Prostate gland (tissue), 2 donors: ENCODE measurements around the gene PCDHGC5. TPM values are rescaled to one million over a fixed set of nuclear protein-coding genes. Genes with fewer than 3 reads are reported as not detected.

Source experiments
- DNase-seq: peaks from one replicate; pipeline ENCODE4 v3.0.0-alpha.2; 2019; ENCODE audit warnings: low spot score
- H3K27ac ChIP-seq, 2 donors: fragments of 200-600 bp; sonication (generic); 2 replicates each; pipeline ENCODE4 v1.5.1; 2017 to 2019
- H3K27me3 ChIP-seq: fragments of 200-600 bp; sonication (generic); replicated peaks from 2 replicates; pipeline ENCODE4 v1.5.1; 2019; ENCODE audit not compliant: insufficient read depth
- H3K36me3 ChIP-seq, 2 donors: fragments of 200-600 bp; sonication (generic); 1 replicate in 1 of 2; 2 replicates in 1 of 2; pipeline versions ENCODE4 v1.5.1 to v1.8.1; 2017 to 2019
- H3K4me1 ChIP-seq: fragments of 200-600 bp; sonication (generic); replicated peaks from 2 replicates; pipeline ENCODE4 v1.5.1; 2019
- H3K4me3 ChIP-seq, 2 donors: fragments of 200-600 bp; sonication (generic); 2 replicates each; pipeline ENCODE4 v1.5.1; 2017 to 2019
- H3K9me3 ChIP-seq: fragments of 200-600 bp; sonication (generic); 2 replicates; pipeline ENCODE4 v1.5.1; 2017
- CTCF ChIP-seq, 4 experiments: fragments of 200-600 bp in 2 of 4; fragments of 450-650 bp in 2 of 4; sonication (generic) in 2 of 4; IDR thresholded peaks; 1 replicate in 3 of 4; 2 replicates in 1 of 4; pipeline ENCODE4 v1.5.1; 2016 to 2019; ENCODE audit warnings: antibody characterized with exemption in 4 of 4, mild to moderate bottlenecking in 2 of 4, moderate library complexity in 2 of 4
- POLR2A ChIP-seq: fragments of 450-650 bp; IDR thresholded peaks from one replicate; pipeline ENCODE4 v1.6.1; 2016; ENCODE audit warnings: antibody characterized with exemption, mild to moderate bottlenecking
- POLR2AphosphoS5 ChIP-seq: sonication (generic); formaldehyde crosslinking; IDR thresholded peaks from one replicate; pipeline ENCODE4 v1.6.1; 2017; ENCODE audit warnings: antibody characterized with exemption
- WGBS: methylation state at CpG from one replicate; pipeline ENCODE4 v1.1.5; 2018; 5-methylcytosine and 5-hydroxymethylcytosine counted together
- intact Hi-C: fragments of 100-400 bp; cut with DNase I; formaldehyde crosslinking; loops from one replicate; pipeline ENCODE4 v1.14.2; 2022
- total RNA-seq, 2 donors: library from RNA; depleted of rRNA; stranded (reverse); fragments of >200 nt; gene quantifications; one replicate each; pipeline ENCODE4 v1.1.0, GENCODE V29; 2016

The PCDHGC5 gene
- total RNA-seq, 2 donors from 2014 or later: 0.96 to 2.7 TPM

- H3K36me3 ChIP-seq: no peaks in the 10 kb centered on the region
- H3K9me3 ChIP-seq: no peaks in the 10 kb centered on the region
- WGBS: 77% methylated on average over 68 of the region's 68 CpGs
- no peak overlapping the region for H3K4me3 ChIP-seq
- H3K27me3 ChIP-seq: no peaks in the 10 kb centered on the region
- H3K27ac ChIP-seq: no peak overlapping the region
- DNase-seq: no peak
- intact Hi-C loops: no loop called here
- H3K4me1 ChIP-seq: no peaks in the 10 kb centered on the region
- TF ChIP-seq POLR2AphosphoS5 (no peak), POLR2A (no peak), CTCF (IDR thresholded peaks at IDR 0.05) (no peak)
Measured at GRCh38 chr5:141492168-141492885, 3.4 kb downstream of the PCDHGC5 start.

- Histone ChIP-seq H3K9me3 (no peaks in the 10 kb centered on the region), H3K36me3 (no peaks in the 10 kb centered on the region), H3K27me3 (no peaks in the 10 kb centered on the region), H3K27ac (no peak overlapping the region), H3K4me1 (no peaks in the 10 kb centered on the region), H3K4me3 (no peak overlapping the region)
- intact Hi-C loops: no loop called here
- DNase-seq: no peak
- TF ChIP-seq CTCF (IDR thresholded peaks at IDR 0.05): no peak
- no peak for TF ChIP-seq POLR2AphosphoS5
- no peak for TF ChIP-seq POLR2A
- WGBS: 47% methylated on average over 10 of the region's 10 CpGs
Measured at GRCh38 chr5:141493500-141494422, 4.9 kb downstream of the PCDHGC5 start.

- H3K9me3 ChIP-seq: no peaks in the 10 kb centered on the region
- intact Hi-C loops: no loop called here
- no peak overlapping the region for H3K4me3 ChIP-seq
- TF ChIP-seq POLR2A (no peak), POLR2AphosphoS5 (no peak), CTCF (IDR thresholded peaks at IDR 0.05) (no peak)
- no peaks in the 10 kb centered on the region for H3K4me1 ChIP-seq
- no peaks in the 10 kb centered on the region for H3K36me3 ChIP-seq
- WGBS: 47% methylated on average over 22 of the region's 22 CpGs
- no peak overlapping the region for H3K27ac ChIP-seq
- H3K27me3 ChIP-seq: no peaks in the 10 kb centered on the region
- no peak for DNase-seq
Measured at GRCh38 chr5:141494761-141495452, 6.0 kb downstream of the PCDHGC5 start.

GRCh38 chr5:141495453-141495811 lies 6.6 kb downstream of the PCDHGC5 start:
- WGBS: 67% methylated on average over 8 of the region's 8 CpGs
- H3K4me3 ChIP-seq: no peak overlapping the region
- no peaks in the 10 kb centered on the region for H3K36me3 ChIP-seq

More at GRCh38 chr5:141495453-141495811, 6.6 kb downstream of the PCDHGC5 start:
- DNase-seq: no peak
- no peaks in the 10 kb centered on the region for H3K4me1 ChIP-seq
- no peaks in the 10 kb centered on the region for H3K9me3 ChIP-seq
- TF ChIP-seq POLR2A: no peak
- TF ChIP-seq POLR2AphosphoS5: no peak
- TF ChIP-seq CTCF (IDR thresholded peaks at IDR 0.05): no peak
- intact Hi-C loops: no loop called here
- no peak overlapping the region for H3K27ac ChIP-seq
- no peaks in the 10 kb centered on the region for H3K27me3 ChIP-seq
